Astrocyte (in vitro differentiated cells and primary cell): ENCODE results near the gene HYI.

ENCODE experiments used
- CTCF ChIP-seq: IDR thresholded peaks from 2 replicates; pipeline ENCODE4 v1.5.1; 2011; ENCODE audit warnings: low read depth, mild to moderate bottlenecking, inconsistent platforms, low read length, moderate library complexity; ENCODE audit not compliant: insufficient read depth
- EZH2 ChIP-seq: IDR thresholded peaks from 2 replicates; pipeline ENCODE4 v1.6.1; 2012; ENCODE audit warnings: mild to moderate bottlenecking, low read length, inconsistent platforms; ENCODE audit not compliant: insufficient read depth

- TF ChIP-seq CTCF (no peak), EZH2 (no peak)
These were observed 16.4 kb downstream of the HYI start for GRCh38 chr1:43437031-43437973.
